Astrocyte (in vitro differentiated cells and primary cell): Measurements from ENCODE around the gene PLCL1. TPM values are rescaled to one million over a fixed set of nuclear protein-coding genes. Genes with fewer than 3 reads are reported as not detected.
"Not testable (repeated sequence)": the region's sequence is repeated elsewhere in the genome, so short reads cannot be mapped to it uniquely, and the experiment has no call there.

Source experiments
- DNase-seq: peaks from one replicate; pipeline ENCODE4 v3.0.0-alpha.2; 2010; ENCODE audit warnings: low read depth
- FAIRE-seq: peaks from 2 replicates; lab custom pipeline; 2011; peaks lifted over from hg19 to GRCh38; lab: Jason Lieb, UNC
- H2AFZ ChIP-seq: 2 replicates; pipeline ENCODE4 v1.6.0; 2012; ENCODE audit warnings: low read depth, low read length, inconsistent platforms
- H3K27ac ChIP-seq: 2 replicates; pipeline ENCODE4 v1.5.1; 2011; ENCODE audit warnings: low read depth, low read length, inconsistent platforms
- H3K27me3 ChIP-seq: 2 replicates; pipeline ENCODE4 v1.6.0; 2011; ENCODE audit warnings: low read length, inconsistent platforms; ENCODE audit not compliant: insufficient read depth
- H3K36me3 ChIP-seq: 2 replicates; pipeline ENCODE4 v1.5.1; 2011; ENCODE audit warnings: low read length, inconsistent platforms; ENCODE audit not compliant: insufficient read depth
- H3K4me1 ChIP-seq: 2 replicates; pipeline ENCODE4 v1.5.1; 2011; ENCODE audit warnings: low read length, inconsistent platforms; ENCODE audit not compliant: insufficient read depth
- H3K4me2 ChIP-seq: 2 replicates; pipeline ENCODE4 v1.6.0; 2012; ENCODE audit warnings: low read length, inconsistent platforms
- H3K4me3 ChIP-seq: 2 replicates; pipeline ENCODE4 v1.5.1; 2011; ENCODE audit warnings: low read depth, mild to moderate bottlenecking, low read length, inconsistent platforms; ENCODE audit not compliant: insufficient read depth
- H3K79me2 ChIP-seq: 2 replicates; pipeline ENCODE4 v1.6.0; 2012; ENCODE audit warnings: mild to moderate bottlenecking, low read length, inconsistent platforms; ENCODE audit not compliant: insufficient read depth
- H3K9ac ChIP-seq: 2 replicates; pipeline ENCODE4 v1.6.0; 2012; ENCODE audit warnings: mild to moderate bottlenecking, low read length, inconsistent platforms
- H3K9me3 ChIP-seq: 2 replicates; pipeline ENCODE4 v1.5.1; 2012; ENCODE audit warnings: low read depth, mild to moderate bottlenecking, low read length, inconsistent platforms; ENCODE audit not compliant: insufficient read depth
- H4K20me1 ChIP-seq: 2 replicates; pipeline ENCODE4 v1.6.0; 2012; ENCODE audit warnings: low read length, inconsistent platforms; ENCODE audit not compliant: insufficient read depth
- H3K27ac Mint-ChIP-seq: one replicate; pipeline ENCODE4 v1.8.0; 2021; ENCODE audit warnings: mild to moderate bottlenecking, mixed read lengths; ENCODE audit not compliant: unreplicated experiment
- H3K27me3 Mint-ChIP-seq: one replicate; pipeline ENCODE4 v1.8.0; 2021; ENCODE audit warnings: low read depth, mixed read lengths; ENCODE audit not compliant: unreplicated experiment
- H3K36me3 Mint-ChIP-seq: one replicate; pipeline ENCODE4 v1.8.0; 2021; ENCODE audit warnings: low read depth, mixed read lengths; ENCODE audit not compliant: unreplicated experiment
- H3K4me1 Mint-ChIP-seq: one replicate; pipeline ENCODE4 v1.8.0; 2021; ENCODE audit warnings: low read depth, mixed read lengths; ENCODE audit not compliant: unreplicated experiment
- H3K4me3 Mint-ChIP-seq: one replicate; pipeline ENCODE4 v1.8.0; 2021; ENCODE audit warnings: mild to moderate bottlenecking, moderate library complexity, mixed read lengths; ENCODE audit not compliant: unreplicated experiment
- H3K9me3 Mint-ChIP-seq: one replicate; pipeline ENCODE4 v1.8.0; 2021; ENCODE audit warnings: mild to moderate bottlenecking, mixed read lengths; ENCODE audit not compliant: unreplicated experiment
- CTCF ChIP-seq: IDR thresholded peaks from 2 replicates; pipeline ENCODE4 v1.5.1; 2011; ENCODE audit warnings: low read depth, mild to moderate bottlenecking, inconsistent platforms, low read length, moderate library complexity; ENCODE audit not compliant: insufficient read depth
- EZH2 ChIP-seq: IDR thresholded peaks from 2 replicates; pipeline ENCODE4 v1.6.1; 2012; ENCODE audit warnings: mild to moderate bottlenecking, low read length, inconsistent platforms; ENCODE audit not compliant: insufficient read depth
- total RNA-seq: library from RNA; stranded (reverse); gene quantifications from 2 replicates; pipeline ENCODE4 v1.2.1, GENCODE V29; 2021

The PLCL1 gene
- total RNA-seq, 1 donor from 2014 or later, result 0.84 TPM

DNA sequence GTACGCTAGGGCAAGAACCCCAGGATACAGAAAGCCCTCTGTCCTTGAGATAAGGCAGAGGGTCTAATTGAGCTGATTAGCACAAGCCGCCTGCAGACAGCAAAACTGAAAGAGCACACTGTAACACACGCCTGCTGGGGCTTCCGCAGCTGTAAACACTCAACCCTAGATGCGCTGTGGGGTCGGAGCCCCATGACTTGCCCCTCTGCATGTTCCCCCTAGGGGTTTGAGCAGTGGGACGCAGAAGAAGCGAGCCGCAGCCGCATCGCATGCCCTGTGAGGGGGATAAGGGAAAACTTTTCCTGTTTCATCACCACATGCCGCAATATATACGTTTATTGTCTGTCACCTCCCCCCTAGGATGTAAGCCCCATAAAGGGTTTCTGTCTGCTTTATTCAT is 384.6 kb downstream of the PLCL1 start:
- FAIRE-seq (no peak), DNase-seq (no peak)
- Histone ChIP-seq H3K27ac (no peak overlapping the region), H3K4me3 (no peak overlapping the region), H3K36me3 (no peaks in the 10 kb centered on the region), H3K4me2 (no peak overlapping the region), H2AFZ (no peak overlapping the region), H3K9me3 (no peaks in the 10 kb centered on the region), H3K27me3 (no peaks in the 10 kb centered on the region), H3K4me1 (no peaks in the 10 kb centered on the region), H3K9ac (no peak overlapping the region), H4K20me1 (no peaks in the 10 kb centered on the region), H3K79me2 (no peaks in the 10 kb centered on the region)
- Mint-ChIP-seq H3K4me3 (no peak overlapping the region), H3K27ac (no peak overlapping the region), H3K9me3 (no peaks in the 10 kb centered on the region), H3K36me3 (no peaks in the 10 kb centered on the region), H3K27me3 (peaks cover 2% of the 10 kb centered on the region), H3K4me1 (peaks cover 3% of the 10 kb centered on the region)
- TF ChIP-seq EZH2, result no peak
- no peak for TF ChIP-seq CTCF

DNA sequence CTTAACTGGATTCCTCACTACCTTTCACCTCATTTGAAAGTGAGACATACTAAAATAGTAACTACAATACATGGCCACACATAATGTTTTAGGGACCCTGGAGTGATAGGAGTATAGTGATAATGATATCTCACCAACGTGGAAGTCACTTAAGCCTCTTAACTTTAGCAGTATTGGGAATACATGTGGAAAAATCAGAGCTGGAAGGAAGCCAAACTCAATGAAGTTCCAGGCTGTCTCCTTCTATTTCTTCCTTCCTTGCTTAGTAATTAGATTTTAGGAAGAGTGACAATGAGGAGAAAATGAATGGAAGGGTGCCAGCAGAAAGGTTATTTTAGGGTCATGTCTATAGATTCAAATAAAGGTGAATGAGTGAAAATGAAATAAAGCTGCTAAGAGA is 387.3 kb downstream of the PLCL1 start:
- Mint-ChIP-seq H3K9me3 (peaks cover 2% of the 10 kb centered on the region), H3K36me3 (no peaks in the 10 kb centered on the region), H3K27me3 (peaks cover 5% of the 10 kb centered on the region), H3K4me3 (no peak overlapping the region), H3K27ac (no peak overlapping the region), H3K4me1 (no peaks in the 10 kb centered on the region)
- no peaks in the 10 kb centered on the region for H3K36me3 ChIP-seq
- no peaks in the 10 kb centered on the region for H4K20me1 ChIP-seq
- no peaks in the 10 kb centered on the region for H3K9me3 ChIP-seq
- no peaks in the 10 kb centered on the region for H3K27me3 ChIP-seq
- H3K4me1 ChIP-seq, result no peaks in the 10 kb centered on the region
- H3K79me2 ChIP-seq, result no peaks in the 10 kb centered on the region
- H3K4me2 ChIP-seq, result no peak overlapping the region
- no peak overlapping the region for H2AFZ ChIP-seq
- FAIRE-seq (no peak), DNase-seq (no peak)
- H3K9ac ChIP-seq, result no peak overlapping the region
- TF ChIP-seq EZH2 (no peak), CTCF (no peak)
- H3K27ac ChIP-seq, result no peak overlapping the region
- no peak overlapping the region for H3K4me3 ChIP-seq

DNA sequence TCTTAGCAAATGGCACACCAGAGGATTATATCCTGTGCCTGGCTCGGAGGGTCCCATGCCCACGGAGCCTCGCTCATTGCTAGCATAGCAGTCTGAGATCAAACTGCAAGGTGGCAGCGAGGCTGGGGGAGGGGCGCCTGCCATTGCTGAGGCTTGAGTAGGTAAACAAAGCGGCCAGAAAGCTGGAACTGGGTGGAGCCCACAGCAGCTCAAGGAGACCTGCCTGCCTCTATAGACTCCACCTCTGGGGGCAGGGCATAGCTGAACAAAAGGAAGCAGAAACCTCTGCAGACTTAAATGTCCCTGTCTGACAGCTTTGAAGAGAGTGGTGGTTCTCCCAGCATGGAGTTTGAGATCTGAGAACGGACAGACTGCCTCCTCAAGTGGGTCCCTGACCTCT is 392.2 kb downstream of the PLCL1 start:
- not testable (repeated sequence) for H3K36me3 Mint-ChIP-seq, H3K4me2 ChIP-seq, H4K20me1 ChIP-seq, H3K9me3 ChIP-seq, H3K27me3 ChIP-seq, H3K4me1 Mint-ChIP-seq, DNase-seq, H3K4me3 Mint-ChIP-seq, H3K9ac ChIP-seq, H2AFZ ChIP-seq, H3K4me3 ChIP-seq, H3K27me3 Mint-ChIP-seq, H3K27ac ChIP-seq, H3K27ac Mint-ChIP-seq, FAIRE-seq, H3K79me2 ChIP-seq, H3K36me3 ChIP-seq, H3K4me1 ChIP-seq
- H3K9me3 Mint-ChIP-seq, result peaks cover 11% of the 10 kb centered on the region

Other genes with a start within 250 kb of the PLCL1 start
- gene RFTN2, start 129.0 kb upstream of the PLCL1 start, total RNA-seq, result 7.1 and 8.1 TPM in 2 replicates
- gene MARS2, start 99.2 kb upstream of the PLCL1 start, total RNA-seq, result 8.2 and 8.6 TPM in 2 replicates
- not detected in 2 replicates for gene BOLL, start 19.3 kb upstream of the PLCL1 start, total RNA-seq